Glutamatergic neuron (in vitro differentiated cells): Measurements from ENCODE around the gene ITPK1. TPM values are rescaled to one million over a fixed set of nuclear protein-coding genes. Genes with fewer than 3 reads are reported as not detected.

Experiments
- DNase-seq: peaks from one replicate; pipeline ENCODE4 v3.0.0; 2022
- H3K27ac Mint-ChIP-seq: one replicate; pipeline ENCODE4 v1.8.0; 2020; ENCODE audit warnings: mild to moderate bottlenecking, mixed read lengths, inconsistent platforms; ENCODE audit not compliant: unreplicated experiment
- H3K27me3 Mint-ChIP-seq: one replicate; pipeline ENCODE4 v1.8.0; 2020; ENCODE audit warnings: mild to moderate bottlenecking, moderate library complexity, mixed read lengths, inconsistent platforms; ENCODE audit not compliant: unreplicated experiment
- H3K36me3 Mint-ChIP-seq: one replicate; pipeline ENCODE4 v1.8.0; 2020; ENCODE audit warnings: mild to moderate bottlenecking, mixed read lengths, inconsistent platforms; ENCODE audit not compliant: unreplicated experiment
- H3K4me1 Mint-ChIP-seq: one replicate; pipeline ENCODE4 v1.8.0; 2020; ENCODE audit warnings: mild to moderate bottlenecking, low read depth, mixed read lengths, inconsistent platforms; ENCODE audit not compliant: unreplicated experiment
- H3K4me3 Mint-ChIP-seq: one replicate; pipeline ENCODE4 v1.8.0; 2020; ENCODE audit warnings: mild to moderate bottlenecking, mixed read lengths, inconsistent platforms; ENCODE audit not compliant: unreplicated experiment
- H3K9me3 Mint-ChIP-seq: one replicate; pipeline ENCODE4 v1.8.0; 2020; ENCODE audit warnings: mild to moderate bottlenecking, moderate library complexity, mixed read lengths, inconsistent platforms; ENCODE audit not compliant: unreplicated experiment
- CTCF ChIP-seq: fragments of 200-600 bp; sonication (generic); IDR thresholded peaks from one replicate; pipeline ENCODE4 v1.5.0; 2021; ENCODE audit not compliant: partially characterized antibody, unreplicated experiment
- total RNA-seq: library from RNA; stranded (reverse); fragmentation: NEBNext Ultra II Directional; extraction: Animal tissue kit (Norgen Biotek cat#: 25700); gene quantifications from one replicate; pipeline ENCODE4 v1.2.1, GENCODE V29; 2021; ENCODE audit not compliant: unreplicated experiment

ITPK1 gene
- total RNA-seq, 1 donor from 2014 or later, result 132 TPM

DNA sequence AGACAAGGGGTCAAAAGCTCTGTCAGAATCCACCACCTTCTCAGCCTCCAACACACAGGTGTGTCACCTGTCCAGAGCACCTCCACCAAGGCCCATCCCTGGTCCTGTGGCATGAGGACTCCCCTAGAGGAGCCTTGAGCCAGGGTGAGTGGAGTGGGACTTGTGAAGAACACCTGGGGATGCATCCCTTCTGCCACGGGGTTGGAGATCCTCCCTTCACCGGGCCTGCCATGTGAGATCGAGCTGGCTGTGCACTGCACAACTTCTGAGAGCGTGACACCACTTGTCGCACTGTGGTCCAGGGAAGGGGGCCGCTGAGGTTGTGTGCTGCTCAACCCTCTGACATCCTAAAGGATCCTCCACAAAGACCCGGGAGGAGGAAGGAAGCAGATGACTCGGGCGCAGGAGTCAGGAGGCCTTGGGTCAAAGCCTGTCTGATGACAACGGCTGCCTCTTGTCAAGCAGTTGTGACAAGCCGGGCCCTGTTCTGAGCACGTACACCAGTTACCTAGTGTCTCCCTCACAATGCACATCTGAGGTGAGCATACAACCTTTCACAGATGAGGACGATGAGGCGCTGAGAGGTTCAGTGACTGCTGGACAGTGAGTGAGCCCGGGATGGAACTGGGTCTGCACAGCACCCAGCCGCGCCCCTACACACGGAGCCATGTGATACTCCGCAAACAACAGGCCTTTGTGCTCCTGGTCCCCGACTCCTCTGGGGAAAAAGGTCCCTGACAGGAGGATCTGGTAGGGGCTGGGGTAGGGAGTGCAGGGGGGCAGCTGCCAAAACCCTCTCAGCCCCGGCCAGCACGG lies 157.1 kb downstream of the ITPK1 start:
- TF ChIP-seq CTCF, result no peak
- H3K4me3 Mint-ChIP-seq, result peak overlapping the region; percentile 46
- peaks cover 15% of the 10 kb centered on the region for H3K27me3 Mint-ChIP-seq
- H3K9me3 Mint-ChIP-seq, result peaks cover 16% of the 10 kb centered on the region
- H3K27ac Mint-ChIP-seq, result peak overlapping the region; percentile 90
- no peaks in the 10 kb centered on the region for H3K36me3 Mint-ChIP-seq
- peaks cover 47% of the 10 kb centered on the region for H3K4me1 Mint-ChIP-seq
- no peak for DNase-seq

DNA sequence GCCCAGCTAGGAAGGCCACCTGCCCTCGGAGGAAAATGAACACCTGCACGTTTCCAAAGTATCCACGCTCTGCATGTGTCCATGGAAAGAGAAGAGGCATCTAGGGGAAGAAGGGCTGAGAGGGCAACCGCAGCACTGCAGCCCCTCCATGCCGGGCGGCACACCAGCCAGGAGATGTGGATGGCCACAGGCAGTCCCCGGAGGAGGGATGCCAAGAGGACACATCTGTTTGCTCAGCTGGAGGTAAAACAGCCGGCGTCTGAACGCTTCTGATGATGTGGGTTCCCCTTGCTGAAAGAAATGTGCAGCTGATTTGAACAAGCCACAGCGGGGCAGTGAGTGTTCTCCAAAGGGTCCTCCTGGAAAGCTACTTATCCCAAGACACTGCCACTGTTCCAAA lies 158.8 kb downstream of the ITPK1 start:
- Mint-ChIP-seq H3K9me3 (peaks cover 14% of the 10 kb centered on the region), H3K36me3 (no peaks in the 10 kb centered on the region), H3K27me3 (peaks cover 15% of the 10 kb centered on the region), H3K27ac (no peak overlapping the region), H3K4me3 (no peak overlapping the region), H3K4me1 (peaks cover 46% of the 10 kb centered on the region)
- DNase-seq, result peak; percentile 19
- no peak for TF ChIP-seq CTCF

- peaks cover 18% of the 10 kb centered on the region for H3K27me3 Mint-ChIP-seq
These were observed 160.3 kb downstream of the ITPK1 start for GRCh38 chr14:92955381-92955780.

GRCh38 chr14:92954933-92955332 lies 160.8 kb downstream of the ITPK1 start:
- Mint-ChIP-seq H3K4me3 (no peak overlapping the region), H3K27ac (no peak overlapping the region), H3K27me3 (peaks cover 18% of the 10 kb centered on the region), H3K4me1 (peaks cover 53% of the 10 kb centered on the region), H3K36me3 (no peaks in the 10 kb centered on the region), H3K9me3 (peaks cover 17% of the 10 kb centered on the region)
- no peak for DNase-seq
- TF ChIP-seq CTCF, result no peak

More at GRCh38 chr14:92955381-92955780, 160.3 kb downstream of the ITPK1 start:
- TF ChIP-seq CTCF, result no peak
- Mint-ChIP-seq H3K36me3 (no peaks in the 10 kb centered on the region), H3K4me1 (peaks cover 55% of the 10 kb centered on the region), H3K4me3 (no peak overlapping the region), H3K9me3 (peaks cover 17% of the 10 kb centered on the region), H3K27ac (no peak overlapping the region)
- DNase-seq, result peak; percentile 4

GRCh38 chr14:92953526-92953925 lies 162.2 kb downstream of the ITPK1 start:
- Mint-ChIP-seq H3K27me3 (peaks cover 8% of the 10 kb centered on the region), H3K4me3 (no peak overlapping the region), H3K4me1 (peaks cover 49% of the 10 kb centered on the region), H3K27ac (no peak overlapping the region), H3K9me3 (peaks cover 7% of the 10 kb centered on the region), H3K36me3 (no peaks in the 10 kb centered on the region)
- no peak for TF ChIP-seq CTCF
- DNase-seq, result no peak
